Measurements from ENCODE around the gene PSMD4. TPM values are rescaled to one million over a fixed set of nuclear protein-coding genes. Genes with fewer than 3 reads are reported as not detected.
"Not testable (repeated sequence)": the region's sequence is repeated elsewhere in the genome, so short reads cannot be mapped to it uniquely, and the experiment has no call there.

PSMD4 gene
- total RNA-seq, 1 donor from 2014 or later, result 137 TPM

DNA sequence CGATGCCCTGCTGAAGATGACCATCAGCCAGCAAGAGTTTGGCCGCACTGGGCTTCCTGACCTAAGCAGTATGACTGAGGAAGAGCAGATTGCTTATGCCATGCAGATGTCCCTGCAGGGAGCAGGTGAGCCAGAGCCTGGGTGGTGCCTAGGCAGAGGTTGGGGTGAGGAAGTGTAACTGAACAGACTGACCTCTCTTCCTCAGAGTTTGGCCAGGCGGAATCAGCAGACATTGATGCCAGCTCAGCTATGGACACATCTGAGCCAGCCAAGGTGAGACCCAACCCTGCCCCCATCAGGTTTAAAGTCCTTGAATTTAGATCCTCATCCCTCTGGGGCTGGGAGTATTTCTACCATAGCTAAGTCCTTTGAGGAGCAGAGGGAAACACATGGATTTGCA lies 11.8 kb downstream of the PSMD4 start:
- no peak for DNase-seq (ENCODE audit: low spot score)
- intact Hi-C loops (cut with DNase I), result no loop called here

DNA sequence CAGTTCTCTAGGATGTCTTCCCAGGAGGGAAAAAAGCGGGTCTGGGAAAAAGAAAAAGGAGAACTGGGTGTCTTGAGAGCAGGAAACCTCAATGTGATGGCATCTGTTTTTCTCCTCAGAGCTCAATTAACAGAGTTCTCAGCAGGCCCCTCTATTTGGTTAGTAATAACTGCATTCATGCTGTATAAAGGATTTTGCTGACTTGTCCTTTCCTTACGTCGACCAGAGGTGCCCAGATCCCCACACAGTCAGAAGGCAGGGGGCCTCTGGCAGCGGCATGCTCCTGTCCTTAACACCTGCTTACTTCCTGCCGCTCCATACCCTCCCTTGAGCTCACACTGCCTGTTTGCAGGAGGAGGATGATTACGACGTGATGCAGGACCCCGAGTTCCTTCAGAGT lies 12.3 kb downstream of the PSMD4 start:
- intact Hi-C loops (cut with DNase I), result no loop called here
- no peak for DNase-seq (ENCODE audit: low spot score)

DNA sequence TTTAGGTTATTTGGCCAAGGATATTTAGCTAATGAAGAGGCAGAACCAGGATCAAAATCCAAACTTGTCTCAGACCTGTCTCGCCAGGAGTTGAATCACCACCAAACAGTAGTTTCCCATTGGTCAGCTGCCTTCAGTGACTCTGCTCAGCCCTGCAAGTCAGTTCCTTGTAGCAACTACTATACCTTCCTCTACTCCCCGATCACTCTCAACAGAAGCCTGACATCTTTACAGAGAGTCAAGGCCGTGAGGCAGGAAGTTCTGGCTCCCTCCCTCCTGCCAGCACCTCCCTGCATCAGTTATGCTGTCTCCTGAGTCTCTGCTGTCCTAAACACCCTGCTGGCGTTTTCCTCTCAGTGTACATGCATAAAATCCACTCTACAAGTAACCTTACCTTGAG lies 13.2 kb downstream of the PSMD4 start:
- no peak for DNase-seq (ENCODE audit: low spot score)
- intact Hi-C loops (cut with DNase I), result no loop called here

DNA sequence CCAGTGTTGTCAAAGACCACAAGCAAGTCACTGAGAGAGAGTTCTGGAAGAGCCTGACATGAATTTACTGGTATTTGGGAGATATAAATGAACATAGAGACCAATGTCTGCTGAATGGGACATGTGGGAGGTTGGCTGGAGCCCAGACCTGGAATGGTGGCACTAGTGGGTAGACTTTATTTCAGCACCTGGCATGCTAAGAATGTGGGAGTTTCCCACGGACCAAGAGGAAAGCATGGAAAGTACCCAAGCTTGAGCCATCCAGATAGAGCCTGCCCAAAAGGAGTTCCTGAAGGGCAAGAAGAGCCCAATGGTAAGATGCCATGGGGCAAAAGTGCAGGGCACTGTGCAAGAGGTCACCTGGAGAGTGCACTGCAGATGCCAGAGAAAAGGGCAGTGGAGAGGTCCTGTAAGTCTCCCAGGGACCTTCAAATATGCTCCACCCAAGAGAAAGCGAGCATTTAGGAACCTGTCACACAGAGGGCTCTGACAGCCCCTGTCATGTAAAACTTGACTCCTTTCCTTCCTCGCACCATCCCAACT lies 19.5 kb downstream of the PSMD4 start:
- no peak for DNase-seq (ENCODE audit: low spot score)
- intact Hi-C loops (cut with DNase I), result no loop called here

DNA sequence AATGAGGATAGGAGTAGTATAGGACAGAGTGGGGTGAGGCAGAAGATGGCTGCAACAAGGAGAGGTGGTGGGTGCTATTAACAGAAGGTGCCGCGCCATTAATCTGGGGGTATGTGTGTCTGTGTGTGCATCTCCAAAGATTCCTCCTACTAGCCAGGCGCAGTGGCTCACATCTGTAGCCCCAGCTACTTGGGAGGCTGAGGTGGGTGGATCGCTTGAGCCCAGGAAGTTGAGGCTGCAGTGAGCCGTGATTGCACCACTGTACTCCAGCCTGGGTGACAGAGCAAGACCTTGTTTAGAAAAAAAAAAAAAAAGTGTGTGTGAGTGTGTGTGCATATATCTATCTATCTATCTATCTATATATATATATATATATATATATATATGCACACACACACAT lies 20.8 kb downstream of the PSMD4 start:
- intact Hi-C loops (cut with DNase I); DNase-seq (ENCODE audit: low spot score): not testable (repeated sequence)

DNA sequence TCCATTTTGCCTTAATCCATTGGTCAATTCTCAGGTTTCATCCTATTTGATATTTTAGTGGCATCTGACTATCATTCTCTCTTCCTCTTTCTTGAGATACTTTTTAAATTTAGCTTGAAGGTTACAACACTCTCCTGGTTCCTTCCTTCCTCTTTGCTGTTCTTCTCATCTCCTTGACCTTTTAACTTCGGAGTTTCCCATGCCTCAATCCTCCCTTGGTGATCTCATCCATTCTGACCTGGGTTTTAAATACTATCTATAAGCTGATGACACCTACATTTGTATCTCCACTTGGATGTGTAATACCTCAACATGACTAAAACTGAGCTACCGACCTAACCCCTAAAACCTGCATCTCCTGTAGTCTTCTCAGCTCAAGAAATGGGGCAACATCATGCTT lies 22.7 kb downstream of the PSMD4 start:
- intact Hi-C loops (cut with DNase I), result no loop called here
- DNase-seq (ENCODE audit: low spot score), result no peak

DNA sequence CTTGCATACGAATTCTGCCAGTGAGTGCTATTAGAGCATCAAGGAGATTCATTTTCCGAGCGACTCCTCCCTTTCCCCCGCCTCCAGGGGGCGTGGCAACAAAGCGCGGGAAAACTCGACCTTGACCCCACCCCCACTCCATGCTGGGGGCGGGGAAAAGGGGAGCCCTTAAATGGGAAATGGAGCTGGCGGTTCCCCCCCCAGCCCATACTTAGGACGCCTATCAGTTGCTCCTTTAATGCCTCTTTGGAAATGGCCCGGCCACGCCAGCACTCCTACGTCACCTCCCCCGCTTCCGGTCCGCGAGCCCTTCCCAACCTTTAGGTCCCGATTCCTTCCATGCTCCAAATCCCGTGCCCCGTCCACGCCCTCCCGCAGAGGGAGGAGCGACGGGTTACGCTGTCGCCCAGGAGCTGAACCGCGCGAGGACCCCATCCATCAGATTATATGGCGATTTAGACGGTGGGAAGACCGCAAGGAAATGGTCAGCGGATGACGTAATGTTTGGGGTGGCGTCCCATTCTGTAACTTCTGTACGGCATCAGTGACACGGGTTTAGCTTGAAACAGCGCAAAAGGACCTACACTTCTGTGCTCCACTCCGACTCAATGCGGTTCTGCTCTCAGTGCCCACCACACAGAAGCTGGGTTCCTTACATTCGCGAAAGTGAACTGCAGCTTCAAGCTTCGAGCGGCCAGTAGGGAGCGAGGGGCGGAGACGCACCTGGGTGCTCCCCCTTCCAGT lies 26.9 kb downstream of the PSMD4 start:
- DNase-seq (ENCODE audit: low spot score), result peak; percentile 97
- intact Hi-C loops (cut with DNase I), result loop anchor here (1.0 to 2.0 kb wide), 2 partner anchors 46 to 117 kb away; partner anchors contain the start of genes PI4KB and PSMB4

DNA sequence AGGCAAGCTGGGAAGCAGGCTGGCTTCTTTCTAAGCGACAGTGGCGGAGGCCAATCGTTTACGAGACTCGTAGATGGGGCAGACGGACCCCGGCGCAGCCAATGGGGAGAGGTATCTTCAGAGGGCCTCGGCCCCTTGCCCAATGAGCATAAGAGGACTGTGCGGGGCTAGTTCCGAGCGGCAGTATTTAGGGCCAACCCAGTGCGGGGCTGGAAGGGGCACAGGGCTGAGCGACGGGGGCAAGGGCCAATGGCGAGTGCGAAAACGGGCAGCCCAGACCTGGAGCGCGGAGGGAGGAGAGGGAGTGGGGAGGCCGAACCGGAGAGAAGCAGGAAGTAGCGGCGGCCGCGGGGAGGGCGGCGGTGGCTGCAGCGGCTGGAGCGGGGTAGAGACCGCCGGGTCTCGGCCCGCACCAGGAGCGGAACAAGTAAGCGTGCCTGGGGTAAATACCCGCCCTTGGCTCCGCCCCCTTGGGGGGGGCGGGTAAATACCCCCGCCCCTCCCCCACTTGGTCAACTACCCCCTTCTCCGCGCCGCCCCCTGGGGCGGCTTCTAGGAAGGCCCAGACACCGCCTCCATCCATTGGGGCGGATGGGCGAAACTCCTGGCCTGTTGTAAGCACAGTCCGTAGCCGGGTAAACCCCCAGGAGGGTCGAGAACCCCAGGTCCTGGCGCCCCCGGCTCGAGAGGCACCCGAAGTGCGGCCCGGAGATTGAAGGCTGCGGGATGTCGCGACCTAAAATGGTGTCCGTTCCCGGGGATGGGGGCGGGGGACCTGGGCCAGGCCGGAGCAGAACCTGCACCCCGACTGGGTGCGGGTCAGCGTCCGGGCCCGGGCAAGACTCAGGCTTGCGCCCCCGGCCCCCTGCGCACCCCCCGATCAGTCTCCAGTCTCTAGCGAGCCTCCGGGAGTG lies 27.7 kb downstream of the PSMD4 start, which contains the start of gene ZNF687:
ZNF687 (plus strand) TSS at position 331 of the 914 bp plus-strand sequence. CDS start 3,993 bp downstream, outside the sequence.
- intact Hi-C loops (cut with DNase I), result loop anchor here (1.0 to 2.0 kb wide), 3 partner anchors 27 to 117 kb away; partner anchors contain the start of genes PI4KB, PSMB4 and PSMD4
- peak; percentile 100 for DNase-seq (ENCODE audit: low spot score)

DNA sequence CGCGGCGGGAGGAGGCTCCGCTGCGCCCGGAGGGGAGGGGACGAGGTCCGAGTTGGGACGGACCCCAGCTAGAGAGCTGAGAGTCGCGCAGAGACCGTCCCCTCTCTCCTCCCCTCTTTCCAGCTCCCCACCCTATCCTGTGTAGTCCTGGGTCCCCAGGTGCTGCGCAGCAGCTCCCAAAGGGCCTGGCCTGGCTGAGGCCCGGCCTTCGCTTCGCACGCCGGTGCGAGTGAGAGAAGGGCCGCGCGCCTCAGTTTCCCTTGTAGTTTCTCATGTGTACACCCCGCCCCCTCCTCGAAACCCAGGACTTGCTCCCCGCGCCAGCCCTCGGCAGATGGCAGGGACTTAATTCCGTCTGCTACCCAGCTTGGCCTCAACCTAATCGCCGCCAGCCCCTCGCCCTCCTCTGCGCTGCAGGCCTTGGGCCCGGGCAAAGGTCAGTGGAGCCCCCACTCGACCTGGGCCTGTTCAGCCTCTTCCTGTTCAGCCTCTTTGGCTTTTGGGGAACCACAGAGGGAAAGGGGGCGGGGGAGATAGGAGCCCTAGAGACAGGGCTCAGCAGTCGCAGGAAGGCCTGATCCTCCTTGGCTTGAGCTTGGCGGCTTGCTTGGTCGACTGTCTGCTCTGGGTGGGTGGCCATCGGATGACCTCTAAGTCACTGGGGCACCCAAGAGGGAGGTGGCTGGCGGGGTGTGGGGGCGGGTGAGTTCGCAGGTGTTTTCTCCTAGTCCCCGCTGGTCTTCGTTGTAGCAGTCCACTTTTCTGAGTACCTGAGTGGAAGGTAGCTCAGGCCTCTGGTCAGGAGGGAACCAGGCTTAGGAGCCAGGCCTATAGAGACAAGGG lies 28.6 kb downstream of the PSMD4 start:
- DNase-seq (ENCODE audit: low spot score), result no peak
- intact Hi-C loops (cut with DNase I), result loop anchor here (2.0 kb wide), 1 partner anchor 28 kb away; the partner anchor contains the start of gene PSMD4

DNA sequence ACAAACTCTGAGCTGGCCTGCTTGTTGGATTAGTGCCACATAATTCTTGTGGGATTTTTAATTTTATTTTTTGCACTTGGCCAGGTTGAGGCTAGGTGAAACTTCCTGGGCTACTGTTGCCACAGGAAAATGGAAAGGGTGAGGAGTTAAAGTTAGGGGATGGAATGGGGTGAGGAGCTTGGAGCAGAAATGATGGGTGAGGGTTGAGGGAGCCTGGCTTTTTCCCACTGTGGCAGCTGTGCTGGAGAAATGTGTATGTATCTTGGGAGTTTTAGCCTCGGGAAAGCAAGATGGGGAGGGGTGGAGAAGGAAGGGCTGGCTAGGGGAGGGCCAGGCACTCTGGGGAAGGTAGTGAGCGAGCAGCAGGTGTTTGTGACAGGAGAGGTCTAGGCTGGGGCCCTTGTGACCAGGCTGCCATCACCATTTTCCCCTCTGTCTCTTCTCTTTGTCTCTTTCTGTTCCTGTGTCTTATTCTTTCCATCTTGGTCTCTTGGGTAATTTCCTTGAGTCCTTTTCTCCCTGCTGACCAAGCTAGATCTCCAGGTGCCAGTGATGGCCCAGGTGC lies 29.6 kb downstream of the PSMD4 start:
- intact Hi-C loops (cut with DNase I), result no loop called here
- no peak for DNase-seq (ENCODE audit: low spot score)

DNA sequence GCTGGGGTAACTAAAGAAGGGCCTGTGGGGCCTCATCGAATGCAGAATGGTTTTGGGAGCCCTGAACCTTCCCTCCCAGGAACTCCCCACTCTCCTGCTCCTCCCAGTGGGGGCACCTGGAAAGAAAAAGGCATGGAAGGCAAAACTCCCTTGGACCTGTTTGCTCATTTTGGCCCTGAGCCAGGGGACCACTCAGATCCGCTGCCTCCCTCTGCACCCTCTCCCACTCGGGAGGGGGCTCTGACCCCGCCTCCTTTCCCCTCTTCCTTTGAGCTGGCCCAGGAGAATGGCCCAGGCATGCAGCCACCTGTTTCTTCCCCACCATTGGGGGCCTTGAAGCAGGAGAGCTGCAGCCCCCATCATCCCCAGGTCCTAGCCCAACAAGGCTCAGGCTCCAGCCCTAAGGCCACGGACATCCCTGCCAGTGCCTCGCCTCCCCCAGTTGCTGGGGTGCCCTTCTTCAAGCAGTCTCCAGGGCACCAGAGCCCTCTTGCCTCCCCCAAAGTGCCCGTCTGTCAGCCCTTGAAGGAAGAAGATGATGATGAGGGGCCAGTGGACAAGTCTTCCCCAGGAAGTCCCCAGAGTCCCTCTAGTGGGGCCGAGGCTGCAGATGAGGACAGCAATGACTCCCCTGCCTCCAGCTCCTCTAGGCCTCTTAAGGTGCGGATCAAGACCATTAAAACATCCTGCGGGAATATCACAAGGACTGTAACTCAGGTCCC lies 32.2 kb downstream of the PSMD4 start:
- DNase-seq (ENCODE audit: low spot score), result no peak
- intact Hi-C loops (cut with DNase I), result no loop called here

DNA sequence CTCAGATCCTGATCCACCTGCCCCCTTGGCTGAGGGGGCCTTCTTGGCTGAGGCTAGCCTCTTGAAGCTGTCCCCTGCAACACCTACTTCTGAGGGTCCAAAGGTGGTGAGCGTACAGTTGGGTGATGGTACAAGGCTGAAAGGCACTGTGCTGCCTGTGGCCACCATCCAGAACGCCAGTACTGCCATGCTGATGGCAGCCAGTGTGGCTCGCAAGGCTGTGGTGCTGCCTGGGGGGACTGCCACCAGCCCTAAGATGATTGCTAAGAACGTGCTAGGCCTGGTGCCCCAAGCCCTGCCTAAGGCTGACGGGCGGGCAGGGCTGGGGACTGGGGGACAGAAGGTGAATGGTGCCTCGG lies 32.8 kb downstream of the PSMD4 start:
- intact Hi-C loops (cut with DNase I), result no loop called here
- no peak for DNase-seq (ENCODE audit: low spot score)

DNA sequence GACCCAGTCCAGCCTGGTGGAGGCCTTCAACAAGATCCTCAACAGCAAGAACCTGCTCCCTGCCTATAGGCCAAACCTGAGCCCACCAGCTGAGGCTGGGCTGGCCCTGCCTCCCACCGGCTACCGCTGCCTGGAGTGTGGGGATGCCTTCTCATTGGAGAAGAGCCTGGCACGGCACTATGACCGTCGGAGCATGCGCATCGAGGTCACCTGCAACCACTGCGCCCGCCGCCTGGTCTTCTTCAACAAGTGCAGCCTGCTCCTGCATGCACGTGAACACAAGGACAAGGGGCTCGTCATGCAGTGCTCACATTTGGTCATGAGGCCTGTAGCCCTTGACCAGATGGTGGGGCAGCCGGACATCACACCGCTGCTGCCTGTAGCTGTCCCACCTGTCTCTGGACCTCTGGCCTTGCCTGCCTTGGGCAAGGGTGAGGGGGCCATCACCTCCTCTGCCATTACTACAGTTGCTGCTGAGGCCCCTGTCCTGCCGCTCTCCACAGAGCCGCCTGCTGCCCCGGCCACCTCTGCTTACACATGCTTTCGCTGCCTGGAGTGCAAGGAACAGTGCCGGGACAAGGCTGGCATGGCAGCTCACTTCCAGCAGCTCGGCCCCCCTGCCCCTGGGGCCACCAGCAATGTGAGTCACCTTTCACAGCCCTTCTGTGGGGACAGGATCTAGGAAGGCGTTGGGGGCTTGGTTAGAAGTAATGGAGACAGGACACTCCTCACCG lies 33.4 kb downstream of the PSMD4 start:
- DNase-seq (ENCODE audit: low spot score), result no peak
- intact Hi-C loops (cut with DNase I), result no loop called here

DNA sequence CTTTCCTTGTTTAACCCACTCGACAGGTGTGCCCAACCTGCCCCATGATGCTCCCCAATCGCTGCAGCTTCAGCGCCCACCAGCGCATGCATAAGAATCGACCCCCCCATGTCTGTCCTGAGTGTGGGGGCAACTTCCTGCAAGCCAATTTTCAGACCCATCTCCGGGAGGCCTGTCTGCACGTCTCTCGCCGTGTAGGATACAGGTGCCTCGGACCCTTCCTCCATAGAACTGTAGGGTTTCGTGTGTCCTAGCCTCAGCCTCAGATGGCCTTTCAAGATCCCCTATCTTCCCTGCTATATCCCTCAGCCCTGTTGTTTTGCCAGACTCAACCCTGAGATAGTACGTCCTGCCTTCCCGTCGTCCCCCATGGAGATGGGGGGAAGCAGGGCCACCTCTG lies 34.0 kb downstream of the PSMD4 start:
- intact Hi-C loops (cut with DNase I), result no loop called here
- no peak for DNase-seq (ENCODE audit: low spot score)

DNA sequence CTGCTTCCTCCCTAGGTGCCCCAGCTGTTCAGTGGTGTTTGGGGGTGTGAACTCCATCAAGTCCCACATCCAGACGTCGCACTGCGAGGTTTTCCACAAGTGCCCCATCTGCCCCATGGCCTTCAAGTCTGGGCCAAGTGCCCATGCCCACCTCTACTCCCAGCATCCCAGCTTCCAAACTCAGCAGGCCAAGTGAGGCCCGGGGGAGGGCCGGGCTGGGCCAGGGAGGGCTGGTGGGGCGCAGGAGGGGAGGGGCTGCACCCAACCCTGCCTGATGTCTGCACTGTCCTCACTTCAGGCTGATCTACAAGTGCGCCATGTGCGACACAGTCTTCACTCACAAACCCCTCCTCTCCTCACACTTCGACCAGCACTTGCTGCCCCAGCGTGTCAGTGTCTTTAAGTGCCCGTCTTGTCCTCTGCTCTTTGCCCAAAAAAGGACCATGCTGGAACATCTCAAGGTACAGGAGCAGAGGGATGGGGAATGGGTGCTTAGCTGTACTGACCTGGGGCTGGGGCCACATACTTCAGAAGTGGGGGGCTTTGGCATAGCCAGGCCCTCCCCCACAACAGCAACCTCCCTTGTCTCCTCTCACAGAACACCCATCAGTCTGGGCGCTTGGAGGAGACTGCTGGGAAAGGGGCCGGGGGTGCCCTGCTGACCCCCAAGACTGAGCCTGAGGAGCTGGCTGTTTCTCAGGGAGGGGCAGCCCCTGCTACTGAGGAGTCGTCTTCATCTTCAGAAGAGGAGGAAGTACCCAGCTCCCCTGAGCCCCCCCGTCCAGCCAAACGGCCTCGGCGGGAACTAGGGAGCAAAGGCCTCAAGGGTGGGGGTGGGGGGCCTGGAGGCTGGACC lies 34.8 kb downstream of the PSMD4 start:
- intact Hi-C loops (cut with DNase I), result no loop called here

DNA sequence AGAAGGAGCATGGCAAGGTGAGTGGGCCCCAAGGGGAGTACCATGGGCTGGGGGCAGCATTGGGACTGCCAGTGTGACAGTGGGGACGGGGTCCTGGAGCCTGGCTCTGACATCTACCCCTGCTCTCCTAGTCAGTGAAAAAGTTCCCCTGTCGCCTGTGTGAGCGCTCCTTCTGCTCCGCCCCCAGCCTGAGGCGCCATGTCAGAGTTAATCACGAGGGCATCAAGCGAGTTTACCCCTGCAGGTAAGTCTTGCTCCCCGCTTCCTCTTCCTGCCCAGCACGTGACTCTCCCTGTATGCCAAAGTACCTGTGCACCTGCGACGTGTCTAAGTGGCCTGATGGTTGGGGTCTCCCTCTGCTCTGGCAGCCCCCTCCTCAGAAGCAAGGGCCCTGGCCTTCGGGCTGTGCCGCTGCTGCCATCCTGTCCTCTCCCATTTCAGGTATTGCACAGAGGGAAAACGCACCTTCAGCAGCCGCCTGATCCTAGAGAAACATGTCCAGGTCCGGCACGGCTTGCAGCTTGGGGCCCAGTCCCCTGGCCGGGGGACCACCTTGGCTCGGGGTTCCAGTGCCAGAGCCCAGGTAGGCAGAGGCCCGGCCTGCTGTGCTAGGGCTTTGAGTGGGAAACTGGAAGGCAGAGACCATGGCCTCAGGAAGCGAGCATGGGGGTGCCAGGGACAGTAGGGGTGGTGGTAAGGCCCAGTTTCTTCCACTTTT lies 35.6 kb downstream of the PSMD4 start:
- no peak for DNase-seq (ENCODE audit: low spot score)
- intact Hi-C loops (cut with DNase I), result no loop called here

More for the DNA sequence above, 34.8 kb downstream of the PSMD4 start:
- no peak for DNase-seq (ENCODE audit: low spot score)
